ENCODE data around the gene SNCG.

SNCG gene

GRCh38 chr10:86960003-86960862 is 1.8 kb downstream of the SNCG start:
- in situ Hi-C loops (cut with MboI; ENCODE audit: low sequenced_read_pairs): no loop called here

- in situ Hi-C loops (cut with MboI; ENCODE audit: low sequenced_read_pairs): no loop called here
These were observed 2.5 kb downstream of the SNCG start for GRCh38 chr10:86960863-86961434.

GRCh38 chr10:86961481-86962091 is 3.2 kb downstream of the SNCG start:
- in situ Hi-C loops (cut with MboI; ENCODE audit: low sequenced_read_pairs): no loop called here

- in situ Hi-C loops (cut with MboI; ENCODE audit: low sequenced_read_pairs): no loop called here
These were observed 4.0 kb downstream of the SNCG start for GRCh38 chr10:86962136-86962980.

- in situ Hi-C loops (cut with MboI; ENCODE audit: low sequenced_read_pairs): no loop called here
These were observed 4.5 kb downstream of the SNCG start for GRCh38 chr10:86962981-86963310.

- in situ Hi-C loops (cut with MboI; ENCODE audit: low sequenced_read_pairs): no loop called here
These were observed 5.0 kb downstream of the SNCG start for GRCh38 chr10:86963341-86963919.

GRCh38 chr10:86964061-86964846 is 5.9 kb downstream of the SNCG start:
- in situ Hi-C loops (cut with MboI; ENCODE audit: low sequenced_read_pairs): no loop called here

- in situ Hi-C loops (cut with MboI; ENCODE audit: low sequenced_read_pairs): no loop called here
These were observed 6.4 kb downstream of the SNCG start for GRCh38 chr10:86964847-86965190.

- in situ Hi-C loops (cut with MboI; ENCODE audit: low sequenced_read_pairs): no loop called here
These were observed 7.7 kb downstream of the SNCG start for GRCh38 chr10:86965986-86966654.

GRCh38 chr10:86967481-86967941 is 9.1 kb downstream of the SNCG start:
- in situ Hi-C loops (cut with MboI; ENCODE audit: low sequenced_read_pairs): no loop called here

GRCh38 chr10:86968271-86968993 is 10.0 kb downstream of the SNCG start, which contains the start of gene ADIRF:
TSS of gene ADIRF (plus strand) at chr10:86968482. CDS start at chr10:86968545, 63 bp downstream.
- in situ Hi-C loops (cut with MboI; ENCODE audit: low sequenced_read_pairs): no loop called here

- in situ Hi-C loops (cut with MboI; ENCODE audit: low sequenced_read_pairs): no loop called here
These were observed 10.6 kb downstream of the SNCG start for GRCh38 chr10:86968994-86969355.

GRCh38 chr10:86969421-86970041 is 11.1 kb downstream of the SNCG start:
- in situ Hi-C loops (cut with MboI; ENCODE audit: low sequenced_read_pairs): no loop called here

- in situ Hi-C loops (cut with MboI; ENCODE audit: low sequenced_read_pairs): no loop called here
These were observed 12.0 kb downstream of the SNCG start for GRCh38 chr10:86970162-86970981.

GRCh38 chr10:86970982-86971231 is 12.5 kb downstream of the SNCG start:
- in situ Hi-C loops (cut with MboI; ENCODE audit: low sequenced_read_pairs): no loop called here

GRCh38 chr10:86971232-86971991 is 13.0 kb downstream of the SNCG start:
- in situ Hi-C loops (cut with MboI; ENCODE audit: low sequenced_read_pairs): no loop called here
